Skeletal muscle tissue (tissue), 4 donors: ENCODE measurements around the gene OR8B2. TPM values are rescaled to one million over a fixed set of nuclear protein-coding genes. Genes with fewer than 3 reads are reported as not detected.
"Not testable (repeated sequence)": the region's sequence is repeated elsewhere in the genome, so short reads cannot be mapped to it uniquely, and the experiment has no call there.

Source experiments
- H3K27ac ChIP-seq: one replicate; pipeline ENCODE4 v1.7.0; 2013; ENCODE audit warnings: mild to moderate bottlenecking, low read depth, low read length, inconsistent platforms
- H3K27me3 ChIP-seq, 3 donors: one replicate each; pipeline ENCODE4 v1.7.0; 2013; ENCODE audit warnings: low read length in 3 of 3; ENCODE audit not compliant: control insufficient read depth in 3 of 3, insufficient read depth in 3 of 3
- H3K36me3 ChIP-seq, 3 donors: one replicate each; pipeline ENCODE4 v1.7.0; 2013; ENCODE audit warnings: low read length in 3 of 3; ENCODE audit not compliant: control insufficient read depth in 3 of 3, insufficient read depth in 3 of 3
- H3K4me1 ChIP-seq, 3 donors: one replicate each; pipeline ENCODE4 v1.7.0; 2013; ENCODE audit warnings: low read length in 3 of 3, mild to moderate bottlenecking in 3 of 3; ENCODE audit not compliant: control insufficient read depth in 3 of 3, insufficient read depth in 3 of 3
- H3K4me3 ChIP-seq, 3 donors: one replicate each; pipeline ENCODE4 v1.7.0; 2013; ENCODE audit warnings: low read length in 3 of 3
- H3K9ac ChIP-seq, 3 donors: one replicate each; pipeline ENCODE4 v1.7.0; 2013; ENCODE audit warnings: low read length in 3 of 3, mild to moderate bottlenecking in 3 of 3, moderate library complexity in 2 of 3, low read depth in 1 of 3
- H3K9me3 ChIP-seq, 3 donors: one replicate each; pipeline ENCODE4 v1.7.0; 2013; ENCODE audit warnings: low read length in 3 of 3; ENCODE audit not compliant: control insufficient read depth in 3 of 3
- total RNA-seq: library from RNA; depleted of rRNA; stranded (reverse); fragments of >200 nt; gene quantifications from one replicate; pipeline ENCODE4 v1.2.3, GENCODE V29; 2014
- donor health status: Osteomylitis.

OR8B2 gene
- total RNA-seq, result not detected

- Histone ChIP-seq H3K9me3 (no peaks in the 10 kb centered on the region), H3K27me3 (no peaks in the 10 kb centered on the region), H3K9ac (no peak within 1 kb of the TSS), H3K4me3 (no peak within 1 kb of the TSS), H3K27ac (no peak within 1 kb of the TSS), H3K4me1 (no peaks in the 10 kb centered on the region), H3K36me3 (no peaks in the 10 kb centered on the region)
These were observed at the start of gene OR8B2 for GRCh38 chr11:124384399-124384798. Gene OR8B2 (minus strand): TSS chr11:124384499. CDS start chr11:124383343, 1,156 bp downstream.

DNA sequence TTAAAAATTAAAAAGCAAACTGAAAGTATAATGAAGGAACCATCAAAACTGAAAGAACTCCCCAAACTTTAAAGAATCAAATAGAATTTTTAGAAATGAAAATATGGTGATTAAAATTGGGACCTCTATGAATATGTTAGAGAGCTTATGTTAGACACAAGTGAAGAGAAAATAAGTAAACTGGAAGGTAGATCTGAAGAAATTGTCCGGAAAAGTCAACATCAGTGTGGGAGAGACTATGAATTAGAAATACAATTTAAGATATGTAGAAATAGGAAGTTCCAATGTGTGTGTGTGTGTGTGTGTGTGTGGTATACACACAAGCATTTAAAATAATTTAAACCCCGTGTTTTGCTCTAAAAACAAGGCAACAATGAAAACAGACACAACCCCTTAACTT, 45.3 kb upstream of the OR8B2 start:
- H3K4me3 ChIP-seq, result no peak overlapping the region
- no peak overlapping the region for H3K27ac ChIP-seq
- H3K4me1 ChIP-seq, result no peaks in the 10 kb centered on the region
- no peaks in the 10 kb centered on the region for H3K36me3 ChIP-seq
- H3K27me3 ChIP-seq, result no peaks in the 10 kb centered on the region
- peaks cover 0 to 2% (median 0%) of the 10 kb centered on the region in 3 donors for H3K9me3 ChIP-seq
- no peak overlapping the region for H3K9ac ChIP-seq

DNA sequence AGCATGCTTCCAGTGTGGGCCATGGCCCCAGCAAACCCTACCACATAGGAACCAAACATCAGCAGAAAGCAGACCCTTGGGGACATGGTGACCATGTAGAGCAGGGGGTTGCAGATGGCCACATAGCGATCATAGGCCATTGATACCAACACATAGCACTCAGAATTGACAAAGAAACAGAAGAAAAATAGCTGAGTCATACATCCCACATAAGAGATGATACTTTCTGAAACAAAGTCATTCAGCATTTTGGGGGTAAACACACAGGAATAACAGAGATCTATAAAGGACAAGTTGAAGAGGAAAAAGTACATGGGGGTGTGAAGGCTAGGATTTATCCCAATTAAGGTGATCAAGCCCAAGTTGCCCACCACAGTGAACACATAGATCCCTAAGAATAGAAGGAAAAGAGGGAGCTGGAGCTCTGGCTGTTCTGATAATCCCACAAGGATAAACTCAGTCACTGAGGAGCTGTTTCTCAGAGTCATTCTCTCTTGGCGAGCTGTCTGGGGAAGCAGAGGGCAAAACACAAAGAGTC, 40.2 kb upstream of the OR8B2 start, which contains the start of gene OR8B4:
Gene OR8B4, minus strand, starts transcription at position 488 of the 538 bp plus-strand sequence. Its CDS starts 0 bp downstream, at position 488.
- H3K4me1 ChIP-seq, result no peaks in the 10 kb centered on the region
- H3K27ac ChIP-seq, result no peak within 1 kb of the TSS
- no peak within 1 kb of the TSS for H3K9ac ChIP-seq
- H3K36me3 ChIP-seq, result no peaks in the 10 kb centered on the region
- no peak within 1 kb of the TSS for H3K4me3 ChIP-seq
- H3K27me3 ChIP-seq, result peaks cover 0 to 2% (median 0%) of the 10 kb centered on the region in 3 donors
- H3K9me3 ChIP-seq, result no peaks in the 10 kb centered on the region

- peaks cover 0 to 2% (median 0%) of the 10 kb centered on the region in 3 donors for H3K27me3 ChIP-seq
- no peaks in the 10 kb centered on the region for H3K4me1 ChIP-seq
- no peak overlapping the region for H3K27ac ChIP-seq
- no peak overlapping the region for H3K9ac ChIP-seq
- H3K4me3 ChIP-seq, result no peak overlapping the region
- H3K9me3 ChIP-seq, result no peaks in the 10 kb centered on the region
- no peaks in the 10 kb centered on the region for H3K36me3 ChIP-seq
These were observed 36.7 kb upstream of the OR8B2 start for GRCh38 chr11:124421043-124421442.

DNA sequence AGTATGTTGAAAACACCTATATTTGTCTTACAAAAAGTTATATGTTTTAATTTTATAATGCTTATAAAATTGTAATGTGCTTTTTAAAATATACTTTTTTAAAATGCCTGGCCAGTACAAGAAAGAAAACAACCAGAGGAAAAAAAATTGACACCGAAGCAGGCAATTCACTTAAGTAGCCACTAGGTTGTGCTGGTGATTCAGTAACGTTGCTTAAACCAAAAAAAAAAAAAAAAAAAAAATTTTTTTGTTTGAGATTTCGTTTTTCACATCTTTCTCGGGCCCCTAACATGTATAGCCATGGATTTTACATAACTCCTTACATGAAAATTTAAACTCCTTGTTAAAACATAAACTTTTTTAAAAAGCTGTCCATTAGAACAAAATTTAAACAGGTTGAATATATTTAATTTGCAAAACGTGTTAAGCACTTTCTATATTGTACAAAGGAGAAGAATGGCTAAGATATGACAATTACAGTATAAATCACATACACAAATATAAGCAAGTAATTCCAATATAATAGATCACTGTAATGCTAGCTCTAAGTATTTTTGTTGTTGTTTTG, 31.1 kb upstream of the OR8B2 start:
- Histone ChIP-seq H3K27ac (no peak overlapping the region), H3K27me3 (peaks cover 0 to 4% (median 0%) of the 10 kb centered on the region in 3 donors), H3K9me3 (no peaks in the 10 kb centered on the region), H3K4me1 (no peaks in the 10 kb centered on the region), H3K36me3 (no peaks in the 10 kb centered on the region), H3K9ac (no peak overlapping the region), H3K4me3 (no peak overlapping the region)

DNA sequence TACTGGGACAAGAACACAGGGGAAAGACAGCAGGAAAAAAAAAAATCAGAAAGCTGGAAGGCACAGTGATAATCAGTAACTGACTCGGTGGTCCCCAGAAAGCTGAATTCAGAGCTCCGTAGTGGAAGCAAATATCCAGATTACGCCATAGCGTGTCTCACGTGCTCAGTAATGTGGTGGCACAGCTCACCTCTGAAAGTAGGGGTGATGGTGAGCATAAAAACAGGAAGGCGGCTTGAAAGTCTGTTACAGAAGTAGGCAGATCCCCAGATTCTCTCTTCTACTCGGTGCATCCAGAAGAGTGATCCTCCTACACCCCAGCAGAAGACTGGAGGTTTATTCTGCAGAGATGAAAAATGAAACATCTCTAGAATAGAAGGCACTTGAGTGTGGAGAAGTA, 25.6 kb upstream of the OR8B2 start:
- H3K4me1 ChIP-seq, result no peaks in the 10 kb centered on the region
- H3K9ac ChIP-seq, result no peak overlapping the region
- peaks cover 0 to 3% (median 2%) of the 10 kb centered on the region in 3 donors for H3K27me3 ChIP-seq
- no peaks in the 10 kb centered on the region for H3K9me3 ChIP-seq
- H3K36me3 ChIP-seq, result no peaks in the 10 kb centered on the region
- H3K27ac ChIP-seq, result no peak overlapping the region
- no peak overlapping the region for H3K4me3 ChIP-seq

DNA sequence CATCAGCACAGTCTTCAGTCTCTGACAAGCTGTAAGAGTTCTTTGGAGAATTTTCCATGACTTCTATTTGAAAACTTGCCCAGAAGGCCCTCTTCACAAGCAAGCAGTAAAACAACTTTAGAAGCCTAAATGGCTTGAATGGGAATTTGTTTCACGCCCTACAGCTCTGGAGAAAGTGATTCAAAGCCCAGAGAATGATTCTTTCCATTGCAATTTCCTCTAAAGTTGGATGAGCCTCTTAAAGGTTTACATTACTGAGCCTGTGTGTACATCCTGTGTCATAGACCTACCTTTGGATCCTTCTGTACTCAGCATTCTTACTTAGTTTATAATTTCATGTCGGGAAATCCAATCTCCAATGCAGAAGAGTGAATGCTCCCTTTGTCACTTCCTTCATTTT, 21.3 kb upstream of the OR8B2 start:
- no peaks in the 10 kb centered on the region for H3K9me3 ChIP-seq
- H3K36me3 ChIP-seq, result no peaks in the 10 kb centered on the region
- no peak overlapping the region for H3K9ac ChIP-seq
- no peak overlapping the region for H3K4me3 ChIP-seq
- peaks cover 0 to 3% (median 0%) of the 10 kb centered on the region in 3 donors for H3K27me3 ChIP-seq
- H3K27ac ChIP-seq, result no peak overlapping the region
- H3K4me1 ChIP-seq, result no peaks in the 10 kb centered on the region

GRCh38 chr11:124403186-124403585, 18.9 kb upstream of the OR8B2 start:
- not testable (repeated sequence) for H3K4me1 ChIP-seq, H3K9ac ChIP-seq, H3K9me3 ChIP-seq, H3K27ac ChIP-seq, H3K36me3 ChIP-seq, H3K4me3 ChIP-seq, H3K27me3 ChIP-seq

- no peaks in the 10 kb centered on the region for H3K4me1 ChIP-seq
- H3K4me3 ChIP-seq, result no peak overlapping the region
- H3K9ac ChIP-seq, result no peak overlapping the region
- H3K27ac ChIP-seq, result no peak overlapping the region
- no peaks in the 10 kb centered on the region for H3K9me3 ChIP-seq
- H3K27me3 ChIP-seq, result no peaks in the 10 kb centered on the region
- H3K36me3 ChIP-seq, result no peaks in the 10 kb centered on the region
These were observed 18.1 kb upstream of the OR8B2 start for GRCh38 chr11:124402326-124402922.

- Histone ChIP-seq H3K27me3 (no peaks in the 10 kb centered on the region), H3K4me1 (no peaks in the 10 kb centered on the region), H3K36me3 (no peaks in the 10 kb centered on the region), H3K9me3 (no peaks in the 10 kb centered on the region), H3K9ac (no peak within 1 kb of the TSS), H3K4me3 (no peak within 1 kb of the TSS), H3K27ac (no peak within 1 kb of the TSS)
These were observed 14.6 kb upstream of the OR8B2 start, which contains the start of gene OR8B3 for GRCh38 chr11:124398924-124399323. Gene OR8B3 (minus strand): TSS chr11:124399024. CDS start chr11:124397351, 1,673 bp downstream.
